Midbrain (tissue), 1 donor: ENCODE results near the gene KDSR.

ENCODE experiments used
- DNase-seq: peaks from one replicate; lab custom pipeline; 2025; lab: John Stamatoyannopoulos, UW

Gene KDSR

GRCh38 chr18:63284173-63284799 lies 82.7 kb downstream of the KDSR start:
- DNase-seq: no peak

- DNase-seq: no peak
Observed at GRCh38 chr18:63283305-63284094, 83.5 kb downstream of the KDSR start.

- no peak for DNase-seq
Observed at GRCh38 chr18:63282793-63283192, 84.2 kb downstream of the KDSR start.
